ENCODE data around the gene AK8.

Gene AK8

GRCh38 chr9:132770770-132771310 is 107.2 kb downstream of the AK8 start:
- DNase-seq (ENCODE audit: low spot score) = no peak

DNA sequence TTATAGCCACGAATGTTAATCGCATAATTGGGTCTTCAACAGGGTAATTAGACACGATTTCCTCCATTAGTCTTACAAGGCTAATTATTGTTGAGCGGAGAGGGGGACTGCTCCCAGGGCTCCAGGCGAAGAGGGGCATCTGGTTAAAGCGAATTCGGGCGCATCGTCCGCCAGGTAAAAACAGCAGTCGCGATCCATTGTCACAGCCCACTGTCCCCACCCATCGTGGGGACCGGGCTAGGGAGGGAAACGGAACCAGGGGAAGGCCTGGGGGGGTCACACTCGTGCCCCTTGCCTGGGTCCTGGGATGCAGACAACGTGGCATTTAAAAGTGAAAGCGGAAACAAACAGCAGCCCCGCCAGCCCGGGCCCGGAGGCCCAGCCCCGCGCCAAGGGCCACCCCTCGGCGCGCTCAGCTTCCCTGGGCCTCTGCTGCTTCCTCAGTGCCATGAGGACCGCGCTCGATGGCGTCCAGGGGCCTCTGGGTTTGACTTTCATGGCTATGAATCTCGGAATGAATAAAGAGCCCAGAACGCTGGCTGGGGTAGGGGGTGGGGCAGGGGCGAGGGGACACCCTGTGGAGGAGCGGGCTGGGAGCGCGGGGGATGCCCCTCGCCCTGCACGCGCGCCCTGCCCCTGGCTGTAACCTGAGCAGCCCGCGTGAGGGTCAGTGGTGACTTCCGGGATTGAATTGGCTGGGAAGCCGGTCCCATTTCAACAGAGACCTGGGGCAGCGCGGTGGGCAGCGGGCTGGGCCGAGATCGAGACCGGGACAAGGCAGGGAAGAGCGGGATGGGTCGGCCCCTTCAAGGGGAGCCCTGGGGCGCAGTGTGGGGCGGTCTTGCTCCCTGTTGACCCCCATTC is 107.9 kb downstream of the AK8 start:
- DNase-seq (ENCODE audit: low spot score) = peak; percentile 49

DNA sequence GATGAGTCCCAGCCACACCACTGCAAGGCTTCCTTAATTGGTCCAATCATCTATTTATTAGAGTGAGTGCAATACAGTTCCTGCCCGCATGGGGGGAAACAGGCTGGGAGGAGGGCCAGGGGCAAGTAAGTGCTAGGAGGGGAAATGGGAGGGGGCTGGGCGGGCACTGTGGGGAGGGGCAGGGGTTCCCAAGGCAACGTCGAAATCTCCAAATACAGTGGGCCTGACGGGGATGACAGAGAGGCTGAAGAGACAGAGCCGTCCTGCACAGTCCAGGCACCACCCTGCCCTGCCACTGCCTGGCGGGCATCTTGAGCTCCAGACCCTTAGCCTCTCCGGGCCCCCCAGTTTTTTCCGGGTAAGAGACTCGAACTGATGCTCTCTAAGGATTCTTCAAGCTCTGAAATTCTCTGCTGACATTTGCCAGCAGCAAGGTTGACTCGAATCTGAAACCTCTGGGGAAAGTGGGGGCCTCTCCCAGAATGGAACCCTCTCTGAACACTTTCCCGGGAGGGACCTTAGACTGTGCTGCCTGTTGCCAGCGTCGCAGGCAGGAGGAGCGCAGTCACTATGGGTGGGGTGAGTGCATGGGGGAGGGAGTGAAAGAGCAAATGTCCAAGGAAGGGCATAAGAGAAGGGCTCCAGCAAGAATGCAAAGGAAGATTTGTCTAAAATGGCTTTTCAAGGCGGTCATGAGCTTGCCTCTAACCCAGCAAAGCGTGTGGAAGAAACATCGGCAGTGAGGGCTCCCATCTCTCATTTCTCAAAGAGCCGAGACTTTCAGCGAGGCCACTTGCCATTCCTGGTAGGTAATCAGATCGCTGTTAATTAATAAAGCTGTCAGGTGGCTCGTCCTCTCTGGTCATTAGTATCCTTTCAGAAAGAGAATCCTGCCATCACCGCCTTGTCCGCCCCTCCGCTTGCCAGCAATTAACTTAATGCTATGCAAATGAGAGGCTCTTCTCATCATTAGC is 108.9 kb downstream of the AK8 start:
- DNase-seq (ENCODE audit: low spot score) = peak; percentile 45

DNA sequence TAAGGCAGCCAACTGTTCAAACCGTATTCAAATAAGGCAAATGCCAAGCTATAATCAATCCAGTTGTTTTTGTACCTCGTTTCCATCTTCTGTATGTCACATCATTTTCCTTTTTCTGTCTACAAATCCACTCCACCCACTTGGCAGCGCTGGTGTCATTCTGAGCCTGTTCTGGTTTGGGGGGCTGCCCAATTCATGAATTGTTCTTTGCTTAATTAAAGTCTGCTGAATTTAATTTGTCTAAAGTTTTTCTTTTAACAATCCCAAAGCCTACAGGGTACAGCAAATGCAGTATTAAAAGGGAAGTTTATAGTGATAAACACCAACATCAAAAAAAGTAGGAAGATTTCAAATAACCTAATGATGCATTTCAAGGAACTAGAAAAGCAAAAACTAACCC is 114.5 kb downstream of the AK8 start:
- no peak for DNase-seq (ENCODE audit: low spot score)

- DNase-seq (ENCODE audit: low spot score) = no peak
These were observed 115.2 kb downstream of the AK8 start for GRCh38 chr9:132762896-132763295.

- DNase-seq (ENCODE audit: low spot score) = no peak
These were observed 116.5 kb downstream of the AK8 start for GRCh38 chr9:132761602-132762001.

DNA sequence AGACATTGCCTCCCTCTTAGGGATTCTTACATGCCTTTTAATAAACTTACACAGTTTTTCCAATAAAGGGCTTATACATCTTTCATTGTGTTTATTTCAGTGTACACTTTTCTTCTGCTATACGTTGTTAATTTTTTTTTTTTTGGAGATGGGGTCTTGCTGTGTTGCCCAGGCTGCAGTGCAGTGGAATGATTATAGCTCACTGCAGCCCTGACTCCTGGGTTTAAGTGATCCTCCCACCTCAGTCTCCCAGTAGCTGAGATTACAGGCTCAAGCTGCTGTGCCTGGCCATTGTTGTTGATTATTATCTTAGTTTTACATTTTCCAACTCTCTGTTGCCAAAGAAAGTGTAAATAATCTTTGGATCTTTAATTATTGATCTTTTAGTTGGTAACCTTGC is 118.0 kb downstream of the AK8 start:
- no peak for DNase-seq (ENCODE audit: low spot score)

- DNase-seq (ENCODE audit: low spot score) = no peak
These were observed 121.1 kb downstream of the AK8 start for GRCh38 chr9:132757016-132757415.

DNA sequence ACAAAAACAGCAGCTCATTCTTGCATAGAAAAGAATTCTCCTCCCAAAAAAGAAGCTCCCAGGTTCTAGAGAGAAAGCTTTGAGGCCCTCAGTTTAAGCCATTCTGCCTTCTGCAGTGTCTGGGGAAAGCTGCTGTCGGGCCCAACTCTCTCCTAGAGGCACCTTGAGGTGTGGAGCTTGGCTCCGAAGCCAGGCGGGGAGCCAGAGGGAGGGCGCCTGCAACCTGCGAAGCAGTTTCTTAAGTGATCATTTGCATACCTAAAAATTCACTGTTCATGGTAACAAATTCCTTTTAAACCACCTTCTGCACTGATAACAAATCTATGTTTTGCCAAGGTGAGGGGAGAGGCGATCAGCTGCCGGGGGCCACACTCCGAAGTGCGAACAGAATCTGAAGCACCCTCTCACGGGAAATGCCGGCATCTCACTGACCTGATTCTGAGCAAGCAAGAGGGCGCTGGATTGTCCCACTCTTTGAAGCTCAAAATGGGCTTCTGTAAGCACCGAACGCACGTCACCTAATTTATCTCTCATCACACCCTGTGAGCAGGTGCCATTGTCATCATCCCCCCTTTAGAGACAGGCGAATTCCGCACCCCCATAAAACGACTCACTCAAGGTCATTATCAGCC is 121.8 kb downstream of the AK8 start:
- DNase-seq (ENCODE audit: low spot score) = no peak

DNA sequence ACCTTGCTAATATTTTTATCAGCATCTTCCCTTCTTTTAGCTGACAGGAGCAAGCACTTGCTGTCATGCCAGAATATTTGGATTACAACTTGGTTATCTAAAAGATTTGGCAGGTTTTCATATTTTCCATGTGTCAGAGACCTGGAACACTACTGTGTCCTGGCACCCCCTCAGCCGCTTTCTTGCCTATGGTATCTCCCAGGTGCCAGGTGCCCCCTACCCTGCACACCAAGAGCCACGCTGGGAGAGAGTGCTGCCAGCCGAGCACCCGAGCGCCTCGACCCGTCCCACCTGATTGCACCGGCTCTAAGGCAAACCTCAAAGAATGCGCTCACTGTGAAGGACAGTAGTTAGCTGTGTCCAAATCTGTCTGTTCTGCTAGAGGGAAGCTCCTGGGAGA is 123.0 kb downstream of the AK8 start:
- no peak for DNase-seq (ENCODE audit: low spot score)

GRCh38 chr9:132754236-132754635 is 123.8 kb downstream of the AK8 start:
- DNase-seq (ENCODE audit: low spot score) = no peak

GRCh38 chr9:132753593-132753880 is 124.5 kb downstream of the AK8 start:
- no peak for DNase-seq (ENCODE audit: low spot score)

DNA sequence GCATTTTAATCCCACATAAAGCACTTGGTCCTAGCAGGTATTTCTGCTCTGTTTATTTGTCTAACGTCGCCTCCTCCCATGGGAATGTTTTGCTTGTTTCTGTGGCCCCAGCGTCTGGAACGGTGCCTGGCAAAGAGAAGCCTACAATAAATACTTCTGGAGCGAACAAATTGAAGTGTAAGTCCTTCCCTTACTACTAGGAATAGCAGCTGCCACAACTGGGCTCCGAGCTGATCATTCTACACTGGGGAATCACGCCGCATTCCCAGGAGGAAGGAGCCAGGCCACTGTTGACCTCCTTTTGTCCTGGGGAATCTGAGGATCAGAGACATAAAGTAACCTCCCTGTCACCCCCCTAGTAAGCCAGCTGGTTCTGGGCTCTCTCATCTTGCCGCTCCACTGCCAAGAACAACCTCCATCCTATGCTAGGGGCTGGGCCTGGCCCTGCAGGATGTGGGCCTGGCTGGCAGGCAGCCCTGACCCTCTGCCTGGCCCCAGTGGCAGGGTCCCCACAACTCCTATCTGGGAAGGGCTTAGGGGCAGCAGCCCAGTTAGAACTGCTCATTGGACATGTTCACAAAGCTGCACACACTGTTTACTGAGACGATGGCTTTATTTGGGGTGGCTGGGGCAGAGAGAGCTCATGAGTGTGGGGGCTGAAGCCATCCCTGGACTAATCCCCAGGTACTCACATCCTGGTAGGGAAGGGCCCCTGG is 125.0 kb downstream of the AK8 start:
- DNase-seq (ENCODE audit: low spot score) = no peak

DNA sequence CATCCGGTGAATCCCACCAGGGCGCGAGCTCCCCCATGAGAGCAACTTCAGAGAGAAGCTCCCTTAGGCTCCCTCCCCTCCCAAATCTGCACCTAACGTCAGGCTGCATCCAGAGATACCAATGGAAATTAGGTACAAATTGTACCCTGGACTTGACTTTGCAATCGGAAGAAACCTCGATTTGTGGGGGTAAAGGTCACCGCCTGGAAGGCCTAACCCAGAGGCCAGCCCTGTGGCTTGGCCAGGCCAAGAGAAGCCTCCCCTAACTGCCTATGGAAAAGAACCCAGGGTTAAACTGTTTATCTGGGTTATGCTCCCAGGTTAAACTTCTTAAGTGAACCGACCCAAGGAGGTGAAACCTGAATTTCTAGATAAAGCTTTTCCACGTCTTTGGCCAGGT is 127.4 kb downstream of the AK8 start:
- DNase-seq (ENCODE audit: low spot score) = no peak

GRCh38 chr9:132749306-132749705 is 128.8 kb downstream of the AK8 start:
- no peak for DNase-seq (ENCODE audit: low spot score)

DNA sequence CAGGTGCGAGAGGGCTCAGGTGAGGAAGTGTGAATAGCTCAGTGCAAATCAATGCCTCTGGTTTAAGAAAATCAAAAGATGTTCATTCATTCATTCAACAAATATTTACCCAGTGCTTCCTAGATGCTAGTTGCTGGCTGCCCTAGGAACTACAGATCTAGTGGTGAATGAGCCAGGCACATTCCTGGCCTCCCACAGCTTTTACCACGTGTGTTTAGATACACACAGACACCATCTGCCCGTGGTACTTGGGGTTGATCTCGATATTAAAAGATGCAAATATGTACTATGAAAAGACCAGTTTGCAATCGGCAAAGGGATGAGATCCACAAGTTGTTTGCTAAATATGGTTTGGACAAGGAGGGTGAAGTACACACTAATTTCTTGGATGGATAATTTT is 129.6 kb downstream of the AK8 start:
- no peak for DNase-seq (ENCODE audit: low spot score)

GRCh38 chr9:132745756-132746709 is 132.1 kb downstream of the AK8 start:
- no peak for DNase-seq (ENCODE audit: low spot score)

- no peak for DNase-seq (ENCODE audit: low spot score)
These were observed 133.0 kb downstream of the AK8 start for GRCh38 chr9:132744881-132745755.

DNA sequence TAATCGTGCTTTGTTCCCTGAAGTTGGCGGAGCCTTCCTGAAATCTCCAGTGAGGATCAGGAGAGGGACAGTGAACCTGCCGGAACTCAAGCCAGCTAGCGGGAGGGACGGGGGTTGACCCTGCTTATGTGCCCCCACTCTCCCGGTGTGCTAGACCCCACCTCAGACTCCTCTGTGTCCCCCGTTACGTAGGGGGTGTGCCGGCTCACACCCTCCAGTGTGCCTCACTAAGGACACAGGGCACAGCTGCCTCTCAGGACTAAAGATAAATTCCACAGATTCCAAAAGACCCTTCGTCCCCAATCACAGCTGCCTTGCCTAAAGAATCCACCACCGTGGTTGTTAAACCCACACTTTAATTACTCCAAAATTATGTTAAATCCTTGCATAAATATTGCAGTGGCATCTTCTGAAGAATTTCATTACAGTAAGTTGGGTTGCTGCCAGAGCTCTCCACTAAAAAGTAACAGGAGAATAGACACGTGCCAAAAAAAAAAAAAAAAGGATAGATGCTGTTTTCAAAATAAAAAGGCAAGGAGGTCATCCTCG is 134.1 kb downstream of the AK8 start:
- DNase-seq (ENCODE audit: low spot score) = no peak
